DND-41 (cell line): ENCODE results near the gene SATB1.

Source experiments
- CTCF ChIP-seq: IDR thresholded peaks from 2 replicates; pipeline ENCODE4 v1.5.1; 2012; ENCODE audit warnings: borderline replicate concordance, low read length, moderate library complexity, mild to moderate bottlenecking; ENCODE audit not compliant: poor library complexity, severe bottlenecking; ENCODE audit errors: extremely low read depth
- EZH2 ChIP-seq: IDR thresholded peaks from 3 replicates; pipeline ENCODE4 v1.6.1; 2012; ENCODE audit warnings: borderline replicate concordance, low read depth, mild to moderate bottlenecking, moderate library complexity, low read length, inconsistent platforms; ENCODE audit not compliant: severe bottlenecking

- TF ChIP-seq EZH2 (no peak), CTCF (no peak)
Observed at GRCh38 chr3:18398448-18398847, 26.7 kb downstream of the SATB1 start.
